Mesenchymal stem cell (in vitro differentiated cells and primary cell): ENCODE measurements around the gene GIN1.

Experiments used
- DNase-seq: peaks from one replicate; pipeline ENCODE4 v3.0.0-alpha.2; 2013
- H2AFZ ChIP-seq: one replicate; pipeline ENCODE4 v1.6.1; 2013; ENCODE audit warnings: low read depth, mild to moderate bottlenecking, control low read depth, inconsistent platforms, low read length, moderate library complexity
- H2AK5ac ChIP-seq: 2 replicates; pipeline ENCODE4 v1.6.1; 2013; ENCODE audit warnings: low read length, moderate library complexity, mild to moderate bottlenecking, inconsistent platforms; ENCODE audit not compliant: severe bottlenecking
- H2BK120ac ChIP-seq: one replicate; pipeline ENCODE4 v1.6.1; 2013; ENCODE audit warnings: low read depth, mild to moderate bottlenecking, inconsistent platforms, low read length, moderate library complexity
- H2BK12ac ChIP-seq, 2 experiments: one replicate each; pipeline ENCODE4 v1.6.1; 2013; ENCODE audit warnings: inconsistent platforms in 2 of 2, low read length in 2 of 2, mild to moderate bottlenecking in 2 of 2, moderate library complexity in 2 of 2, control low read depth in 1 of 2
- H2BK15ac ChIP-seq: one replicate; pipeline ENCODE4 v1.6.1; 2013; ENCODE audit warnings: mild to moderate bottlenecking, low read depth, inconsistent platforms; ENCODE audit not compliant: poor library complexity, severe bottlenecking
- H2BK5ac ChIP-seq: 2 replicates; pipeline ENCODE4 v1.6.1; 2013; ENCODE audit warnings: low read depth, mild to moderate bottlenecking, low read length, control low read depth, inconsistent platforms; ENCODE audit not compliant: poor library complexity, severe bottlenecking
- H3K14ac ChIP-seq, 2 experiments: one replicate each; pipeline ENCODE4 v1.6.1; 2013; ENCODE audit warnings: inconsistent platforms in 2 of 2, low read length in 2 of 2, control low read depth in 1 of 2, mild to moderate bottlenecking in 1 of 2, moderate library complexity in 1 of 2
- H3K18ac ChIP-seq, 2 experiments: one replicate each; pipeline ENCODE4 v1.6.1; 2013; ENCODE audit warnings: inconsistent platforms in 2 of 2, low read length in 2 of 2, control low read depth in 1 of 2, low read depth in 1 of 2, mild to moderate bottlenecking in 1 of 2
- H3K23ac ChIP-seq, 2 experiments: one replicate each; pipeline ENCODE4 v1.6.1; 2013; ENCODE audit warnings: inconsistent platforms in 2 of 2, low read length in 2 of 2, mild to moderate bottlenecking in 2 of 2, moderate library complexity in 2 of 2, control low read depth in 1 of 2
- H3K27ac ChIP-seq: 2 replicates; pipeline ENCODE4 v1.5.1; 2013; ENCODE audit warnings: mild to moderate bottlenecking, moderate library complexity, low read length, control low read depth, inconsistent platforms; ENCODE audit not compliant: poor library complexity, severe bottlenecking
- H3K27me3 ChIP-seq, 2 experiments: 2 replicates each; pipeline versions ENCODE4 v1.6.1 to v1.7.0; 2013; ENCODE audit warnings: low read length in 2 of 2, mild to moderate bottlenecking in 2 of 2, moderate library complexity in 2 of 2, control low read depth in 1 of 2, inconsistent platforms in 1 of 2; ENCODE audit not compliant: control insufficient read depth in 1 of 2, insufficient read depth in 1 of 2
- H3K36me3 ChIP-seq, 2 experiments: 2 replicates each; pipeline versions ENCODE4 v1.6.1 to v1.7.0; 2013; ENCODE audit warnings: low read length in 2 of 2, control low read depth in 1 of 2, inconsistent platforms in 1 of 2, low read depth in 1 of 2, mild to moderate bottlenecking in 1 of 2; ENCODE audit not compliant: insufficient read depth in 2 of 2, control insufficient read depth in 1 of 2
- H3K4ac ChIP-seq, 2 experiments: one replicate each; pipeline ENCODE4 v1.6.1; 2013; ENCODE audit warnings: inconsistent platforms in 2 of 2, low read length in 2 of 2, mild to moderate bottlenecking in 2 of 2, moderate library complexity in 2 of 2, control low read depth in 1 of 2, low read depth in 1 of 2
- H3K4me1 ChIP-seq: 2 replicates; pipeline ENCODE4 v1.6.1; 2013; ENCODE audit warnings: low read depth, low read length, control low read depth; ENCODE audit not compliant: control insufficient read depth, insufficient read depth
- H3K4me2 ChIP-seq: 2 replicates; pipeline ENCODE4 v1.6.1; 2013; ENCODE audit warnings: low read length, mild to moderate bottlenecking, inconsistent platforms; ENCODE audit not compliant: poor library complexity, severe bottlenecking
- H3K4me3 ChIP-seq, 2 experiments: 2 replicates each; pipeline versions ENCODE4 v1.5.1 to v1.7.0; 2013; ENCODE audit warnings: low read length in 2 of 2, mild to moderate bottlenecking in 2 of 2, control low read depth in 1 of 2, low read depth in 1 of 2; ENCODE audit not compliant: insufficient read depth in 1 of 2
- H3K79me1 ChIP-seq: replicated peaks from 2 replicates; pipeline ENCODE4 v1.6.1; 2013; ENCODE audit warnings: mild to moderate bottlenecking, control low read depth, low read length, inconsistent platforms; ENCODE audit not compliant: poor library complexity, severe bottlenecking
- H3K9ac ChIP-seq: 2 replicates; pipeline ENCODE4 v1.7.0; 2013; ENCODE audit warnings: mild to moderate bottlenecking, low read length, moderate library complexity
- H3K9me3 ChIP-seq: 2 replicates; pipeline ENCODE4 v1.7.0; 2013; ENCODE audit warnings: mild to moderate bottlenecking, low read length; ENCODE audit not compliant: control insufficient read depth
- H4K8ac ChIP-seq: one replicate; pipeline ENCODE4 v1.6.1; 2013; ENCODE audit warnings: inconsistent platforms, mild to moderate bottlenecking, low read length, moderate library complexity
- H4K91ac ChIP-seq: one replicate; pipeline ENCODE4 v1.6.1; 2013; ENCODE audit warnings: mild to moderate bottlenecking, low read length, inconsistent platforms
- WGBS: methylation state at CpG from one replicate; pipeline ENCODE4 v1.1.7; 2013; ENCODE audit warnings: mixed read lengths; 5-methylcytosine and 5-hydroxymethylcytosine counted together

Gene GIN1

GRCh38 chr5:103066326-103066725 lies 53.6 kb downstream of the GIN1 start:
- Histone ChIP-seq H4K8ac (no peak overlapping the region), H3K9me3 (no peaks in the 10 kb centered on the region), H3K4me3 (no peak overlapping the region), H2AFZ (no peak overlapping the region), H4K91ac (no peak overlapping the region), H2BK12ac (no peak overlapping the region), H3K79me1 (no peaks in the 10 kb centered on the region), H3K27me3 (no peaks in the 10 kb centered on the region), H3K18ac (no peak overlapping the region), H2AK5ac (no peak overlapping the region), H2BK15ac (no peak overlapping the region), H3K4ac (no peak overlapping the region), H3K4me2 (no peak overlapping the region), H3K36me3 (no peaks in the 10 kb centered on the region), H3K23ac (no peak overlapping the region), H2BK5ac (no peak overlapping the region), H3K27ac (no peak overlapping the region), H3K4me1 (no peaks in the 10 kb centered on the region), H2BK120ac (no peak overlapping the region), H3K14ac (no peak overlapping the region), H3K9ac (no peak overlapping the region)
- 52% methylated on average over 1 of the region's 1 CpG for WGBS
- DNase-seq: peak; percentile 13

GRCh38 chr5:103060424-103060954 lies 59.4 kb downstream of the GIN1 start:
- Histone ChIP-seq H3K4me1 (no peaks in the 10 kb centered on the region), H4K91ac (no peak overlapping the region), H3K14ac (no peak overlapping the region), H2BK5ac (no peak overlapping the region), H3K4me2 (no peak overlapping the region), H3K79me1 (no peaks in the 10 kb centered on the region), H3K9ac (no peak overlapping the region), H2BK120ac (no peak overlapping the region), H3K27me3 (no peaks in the 10 kb centered on the region), H3K36me3 (no peaks in the 10 kb centered on the region), H3K18ac (no peak overlapping the region), H2AFZ (no peak overlapping the region), H3K9me3 (no peaks in the 10 kb centered on the region), H3K4ac (no peak overlapping the region), H3K4me3 (no peak overlapping the region), H4K8ac (no peak overlapping the region), H2AK5ac (no peak overlapping the region), H2BK12ac (no peak overlapping the region), H2BK15ac (no peak overlapping the region), H3K27ac (no peak overlapping the region), H3K23ac (no peak overlapping the region)
- WGBS: 22% methylated on average over 1 of the region's 3 CpGs
- no peak for DNase-seq

DNA sequence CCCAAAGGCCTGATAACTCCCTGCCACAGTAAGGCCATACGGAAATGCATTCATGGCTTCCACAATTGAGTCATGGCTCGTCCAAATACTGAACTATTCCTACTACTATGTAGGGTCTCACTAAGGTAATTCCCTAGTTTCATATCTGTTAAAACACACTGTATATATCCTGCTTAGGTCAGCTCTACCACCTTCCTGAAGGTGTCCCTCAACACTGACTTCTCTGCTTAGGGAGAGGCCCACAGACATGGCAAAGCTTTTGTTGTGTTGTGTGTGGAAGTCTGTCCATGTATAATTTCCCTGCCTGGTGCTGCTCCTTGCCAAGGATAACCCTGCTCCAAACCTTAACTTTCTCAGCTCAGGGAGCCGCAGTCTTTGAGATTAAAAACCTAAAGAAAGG lies 60.4 kb downstream of the GIN1 start:
- Histone ChIP-seq H2AFZ (no peak overlapping the region), H3K23ac (no peak overlapping the region), H3K9me3 (no peaks in the 10 kb centered on the region), H2BK120ac (no peak overlapping the region), H3K27ac (no peak overlapping the region), H2BK12ac (no peak overlapping the region), H3K36me3 (no peaks in the 10 kb centered on the region), H2AK5ac (no peak overlapping the region), H3K18ac (no peak overlapping the region), H3K4ac (no peak overlapping the region), H3K79me1 (no peaks in the 10 kb centered on the region), H2BK15ac (no peak overlapping the region), H4K91ac (no peak overlapping the region), H2BK5ac (no peak overlapping the region), H3K27me3 (no peaks in the 10 kb centered on the region), H4K8ac (no peak overlapping the region), H3K4me2 (no peak overlapping the region), H3K4me3 (no peak overlapping the region), H3K9ac (no peak overlapping the region), H3K4me1 (no peaks in the 10 kb centered on the region), H3K14ac (no peak overlapping the region)
- DNase-seq: no peak
- WGBS: 76% methylated on average over 3 of the region's 3 CpGs

DNA sequence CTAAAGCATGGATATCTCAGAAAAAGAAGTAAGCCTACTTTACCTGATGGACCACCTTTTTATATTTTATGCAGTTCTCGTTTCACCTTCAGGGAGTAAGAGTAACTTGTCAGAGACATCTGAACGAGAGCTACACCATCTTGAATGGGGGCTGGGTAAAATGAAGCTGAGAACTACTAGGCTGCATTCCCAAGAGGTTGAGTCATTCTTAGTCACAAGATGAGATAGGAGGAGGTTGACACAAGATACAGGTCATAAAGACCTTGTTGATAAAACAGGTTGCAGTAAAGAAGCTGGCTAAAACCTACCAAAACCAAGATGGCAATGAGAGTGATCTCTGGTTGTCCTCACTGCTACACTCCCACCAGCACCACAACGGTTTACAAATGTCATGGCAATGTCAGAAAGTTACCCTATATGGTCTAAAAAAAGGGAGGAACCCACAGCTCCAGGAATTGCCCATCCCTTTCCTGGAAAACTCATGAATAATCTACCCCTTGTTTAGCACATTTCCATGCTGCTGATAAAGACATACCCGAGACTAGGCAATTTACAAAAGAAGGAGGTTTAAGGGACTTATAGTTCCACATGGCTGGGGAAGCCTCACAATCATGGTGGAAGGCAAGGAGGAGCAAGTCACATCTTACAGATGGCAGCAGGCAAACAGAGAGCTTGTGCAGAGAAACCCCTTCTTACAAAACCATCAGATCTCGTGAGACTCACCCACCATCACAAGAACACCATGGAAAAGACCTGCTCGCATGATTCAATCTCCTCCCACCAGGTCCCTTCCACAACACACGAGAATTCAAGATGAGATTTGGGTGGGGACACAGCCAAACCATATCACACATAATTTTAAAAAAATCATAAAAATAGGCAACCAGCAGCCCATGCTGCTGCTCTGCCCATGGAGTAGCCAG lies 62.5 kb downstream of the GIN1 start:
- no peak overlapping the region for H2BK12ac ChIP-seq
- H3K79me1 ChIP-seq: no peaks in the 10 kb centered on the region
- no peak overlapping the region for H2BK15ac ChIP-seq
- no peak overlapping the region for H3K9ac ChIP-seq
- 69% methylated on average over 7 of the region's 7 CpGs for WGBS
- no peak overlapping the region for H3K4me3 ChIP-seq
- H3K27me3 ChIP-seq: no peaks in the 10 kb centered on the region
- H3K14ac ChIP-seq: no peak overlapping the region
- H4K8ac ChIP-seq: no peak overlapping the region
- no peak overlapping the region for H3K18ac ChIP-seq
- H3K4me2 ChIP-seq: no peak overlapping the region
- no peaks in the 10 kb centered on the region for H3K9me3 ChIP-seq
- DNase-seq: peak; percentile 37
- H2BK5ac ChIP-seq: no peak overlapping the region
- no peak overlapping the region for H3K27ac ChIP-seq
- no peak overlapping the region for H4K91ac ChIP-seq
- no peak overlapping the region for H3K4ac ChIP-seq
- no peaks in the 10 kb centered on the region for H3K36me3 ChIP-seq
- H3K23ac ChIP-seq: no peak overlapping the region
- no peak overlapping the region for H2AK5ac ChIP-seq
- no peak overlapping the region for H2AFZ ChIP-seq
- H2BK120ac ChIP-seq: no peak overlapping the region
- no peaks in the 10 kb centered on the region for H3K4me1 ChIP-seq
